A549 (cell line): Measurements from ENCODE around the gene TMEM138. TPM values are rescaled to one million over a fixed set of nuclear protein-coding genes. Genes with fewer than 3 reads are reported as not detected.
A peak's percentile ranks its signal among the peaks of the same experiment; 100 is the strongest.

Source experiments
- ATAC-seq, 2 experiments: fragments of 200-7000 bp in 1 of 2; fragments of >200 bp in 1 of 2; cut with Nextera tagmentation in 1 of 2; cut with Tn5 transposase in 1 of 2; 3 replicates each; pipeline versions ENCODE4 v1.8.0 to v1.9.1; 2018 to 2020; ENCODE audit warnings: mild to moderate bottlenecking in 1 of 2, moderate library complexity in 1 of 2
- CTCF ChIA-PET: fragments of 300-600 bp; sonication (Branson Sonifier 250); formaldehyde crosslinking; extraction: SDS; loops from one replicate; lab custom pipeline; 2021; ENCODE audit warnings: antibody characterized with exemption, inconsistent platforms; lab: Yijun Ruan, JAX
- POLR2A ChIA-PET: fragments of 350-600 bp; formaldehyde crosslinking; extraction: SDS; loops from one replicate; lab custom pipeline; 2021; ENCODE audit warnings: antibody characterized with exemption, inconsistent platforms; lab: Yijun Ruan, JAX
- DNase-seq, 2 experiments: peaks; one replicate each; pipeline versions ENCODE4 v3.0.0 to v3.0.0-alpha.2; 2011 to 2016; ENCODE audit warnings: low read depth in 1 of 2, low spot score in 1 of 2
- FAIRE-seq: peaks from 2 replicates; lab custom pipeline; 2011; peaks lifted over from hg19 to GRCh38; lab: Jason Lieb, UNC
- H3K27ac ChIP-seq, 2 experiments: fragments of >200 bp; sonication (Bioruptor Twin); formaldehyde crosslinking; 3 replicates each; pipeline ENCODE4 v1.5.1; 2016 to 2017
- H3K4me1 ChIP-seq: fragments of >200 bp; sonication (Bioruptor Twin); formaldehyde crosslinking; 3 replicates; pipeline ENCODE4 v1.6.1; 2016
- H3K4me2 ChIP-seq: fragments of >200 bp; sonication (Bioruptor Twin); formaldehyde crosslinking; 3 replicates; pipeline ENCODE4 v1.6.1; 2016
- H3K4me3 ChIP-seq: fragments of >200 bp; sonication (Bioruptor Twin); formaldehyde crosslinking; 3 replicates; pipeline ENCODE4 v1.5.1; 2016
- H3K9me3 ChIP-seq: fragments of >200 bp; sonication (Bioruptor Twin); formaldehyde crosslinking; 3 replicates; pipeline ENCODE4 v1.6.1; 2016
- BCL3 ChIP-seq: fragments of >200 bp; sonication (Bioruptor Twin); formaldehyde crosslinking; IDR thresholded peaks from 3 replicates; pipeline ENCODE4 v1.6.1; 2016
- CBX2 ChIP-seq: fragments of 200-600 bp; sonication (generic); IDR thresholded peaks from 2 replicates; pipeline ENCODE4 v1.6.1; 2016; ENCODE audit warnings: low read depth, mild to moderate bottlenecking, borderline replicate concordance
- ELK1 ChIP-seq: fragments of 150-350 bp; IDR thresholded peaks from 2 replicates; pipeline ENCODE4 v1.6.1; 2014; ENCODE audit warnings: low read depth, mild to moderate bottlenecking, low read length
- ESRRA ChIP-seq: fragments of 150-350 bp; IDR thresholded peaks from 2 replicates; pipeline ENCODE4 v1.6.1; 2014; ENCODE audit warnings: mild to moderate bottlenecking, low read length, borderline replicate concordance
- HDAC2 ChIP-seq: fragments of 200-600 bp; sonication (generic); IDR thresholded peaks from 2 replicates; pipeline ENCODE4 v1.6.1; 2016
- HOXB13 ChIP-seq: fragments of 250-450 bp; sonication (Bioruptor Pico); IDR thresholded peaks from 2 replicates; pipeline ENCODE4 v1.5.0; 2020; ENCODE audit warnings: low read depth, mild to moderate bottlenecking, moderate library complexity
- JUN ChIP-seq, 2 experiments: fragments of >200 bp; sonication (Bioruptor Twin); formaldehyde crosslinking; IDR thresholded peaks; 2 replicates in 1 of 2; 3 replicates in 1 of 2; pipeline ENCODE4 v1.6.1; 2016 to 2017
- KDM5A ChIP-seq: fragments of 200-600 bp; sonication (generic); IDR thresholded peaks from 2 replicates; pipeline ENCODE4 v1.6.1; 2016; ENCODE audit warnings: antibody characterized with exemption, mild to moderate bottlenecking
- NFE2L2 ChIP-seq: fragments of 150-350 bp; conservative IDR thresholded peaks from 2 replicates; pipeline ENCODE4 v1.6.1; 2014; ENCODE audit warnings: low read length
- RNF2 ChIP-seq: fragments of 200-600 bp; sonication (generic); IDR thresholded peaks from 2 replicates; pipeline ENCODE4 v1.6.1; 2016; ENCODE audit warnings: low read depth, mild to moderate bottlenecking, antibody characterized with exemption, moderate library complexity, borderline replicate concordance
- SMC3 ChIP-seq: fragments of >200 bp; sonication (Bioruptor Twin); formaldehyde crosslinking; IDR thresholded peaks from 3 replicates; pipeline ENCODE4 v1.6.1; 2018; ENCODE audit warnings: inconsistent platforms
- SREBF2 ChIP-seq: fragments of 450-650 bp; IDR thresholded peaks from 2 replicates; pipeline ENCODE4 v1.6.1; 2014; ENCODE audit warnings: mild to moderate bottlenecking, moderate library complexity
- USF2 ChIP-seq: fragments of 450-650 bp; IDR thresholded peaks from 2 replicates; pipeline ENCODE4 v1.6.1; 2014; ENCODE audit warnings: antibody characterized with exemption
- ZC3H11A ChIP-seq: fragments of 450-650 bp; IDR thresholded peaks from 2 replicates; pipeline ENCODE4 v1.6.1; 2014; ENCODE audit warnings: antibody characterized with exemption, mild to moderate bottlenecking
- ZNF302 ChIP-seq: fragments of 250-450 bp; sonication (Bioruptor Pico); IDR thresholded peaks from 2 replicates; pipeline ENCODE4 v1.9.0; 2021; ENCODE audit warnings: inconsistent platforms, mild to moderate bottlenecking, moderate library complexity
- WGBS: methylation state at CpG from one replicate; pipeline ENCODE4 v1.1.6; 2017; ENCODE audit errors: missing lambda C conversion rate; 5-methylcytosine and 5-hydroxymethylcytosine counted together
- polyA plus RNA-seq, 4 experiments: library from polyadenylated mRNA; depleted of rRNA in 3 of 4; stranded (reverse); fragments of >200 nt; fragmentation: RNase III in 1 of 4; extraction: RNeasy Plus Mini Kit Qiagen cat#74134 plus additional on column Dnase treatment in 1 of 4; gene quantifications; 2 replicates in 3 of 4; 3 replicates in 1 of 4; pipeline ENCODE4 v1.2.3, GENCODE V29; 2011 to 2017

The TMEM138 gene
- polyA plus RNA-seq, 2 of the 4 experiments (the other 2 are of a cell fraction), result 80.3 to 143 TPM

- Histone ChIP-seq H3K4me3 (no peak overlapping the region), H3K9me3 (no peaks in the 10 kb centered on the region), H3K4me1 (no peaks in the 10 kb centered on the region), H3K4me2 (no peak overlapping the region), H3K27ac (no peak overlapping the region)
- DNase-seq (no peak), ATAC-seq (no peak), FAIRE-seq (no peak)
- WGBS, result 93% methylated on average over 29 of the region's 29 CpGs
- ChIA-PET CTCF (interaction anchor here (0.8 to 33.1 kb wide), 3 partner anchors 8 to 42 kb away, joined by 3 to 521 read pairs (median 10); partner anchors contain the start of gene TMEM216), POLR2A (interaction anchor here (1.2 to 4.8 kb wide), 2 partner anchors 7 to 18 kb away, joined by 3 to 22 read pairs; partner anchors contain the start of genes CYB561A3 and TMEM138)
- TF ChIP-seq RNF2, result no peak
- no peak for TF ChIP-seq JUN (IDR thresholded peaks at IDR 0.05)
- TF ChIP-seq KDM5A, result no peak
- TF ChIP-seq HOXB13 (CRISPR knock-in tag), result no peak
- TF ChIP-seq HDAC2, result no peak
- no peak for TF ChIP-seq ZNF302 (CRISPR knock-in tag)
- no peak for TF ChIP-seq ZC3H11A
- TF ChIP-seq ELK1, result no peak
- TF ChIP-seq SMC3, result no peak
- no peak for TF ChIP-seq ESRRA
- TF ChIP-seq USF2, result no peak
- TF ChIP-seq BCL3, result no peak
- no peak for TF ChIP-seq CBX2
These were observed 18.1 kb upstream of the TMEM138 start for GRCh38 chr11:61343792-61344745.

- 93% methylated on average over 3 of the region's 4 CpGs for WGBS
- Histone ChIP-seq H3K27ac (no peak overlapping the region), H3K4me3 (no peak overlapping the region), H3K4me1 (no peaks in the 10 kb centered on the region), H3K9me3 (no peaks in the 10 kb centered on the region), H3K4me2 (no peak overlapping the region)
- DNase-seq, result no peak
- CTCF ChIA-PET, result interaction anchor here (0.8 to 33.1 kb wide), 3 partner anchors 9 to 41 kb away, joined by 3 to 521 read pairs (median 10); partner anchors contain the start of gene TMEM216
- FAIRE-seq, result no peak
- peak in 1 of 2 experiments; percentile 12; a peak in 3 of 6 replicates for ATAC-seq
- TF ChIP-seq ELK1, result no peak
- TF ChIP-seq SREBF2, result no peak
- no peak for TF ChIP-seq NFE2L2
- TF ChIP-seq, all 56 proteins: peak for 0
- POLR2A ChIA-PET, result interaction anchor here (1.2 to 4.8 kb wide), 2 partner anchors 9 to 17 kb away, joined by 3 to 22 read pairs; partner anchors contain the start of genes CYB561A3 and TMEM138
These were observed 17.0 kb upstream of the TMEM138 start for GRCh38 chr11:61345170-61345610.
